Measurements from ENCODE around the gene C10orf120.

The C10orf120 gene

DNA sequence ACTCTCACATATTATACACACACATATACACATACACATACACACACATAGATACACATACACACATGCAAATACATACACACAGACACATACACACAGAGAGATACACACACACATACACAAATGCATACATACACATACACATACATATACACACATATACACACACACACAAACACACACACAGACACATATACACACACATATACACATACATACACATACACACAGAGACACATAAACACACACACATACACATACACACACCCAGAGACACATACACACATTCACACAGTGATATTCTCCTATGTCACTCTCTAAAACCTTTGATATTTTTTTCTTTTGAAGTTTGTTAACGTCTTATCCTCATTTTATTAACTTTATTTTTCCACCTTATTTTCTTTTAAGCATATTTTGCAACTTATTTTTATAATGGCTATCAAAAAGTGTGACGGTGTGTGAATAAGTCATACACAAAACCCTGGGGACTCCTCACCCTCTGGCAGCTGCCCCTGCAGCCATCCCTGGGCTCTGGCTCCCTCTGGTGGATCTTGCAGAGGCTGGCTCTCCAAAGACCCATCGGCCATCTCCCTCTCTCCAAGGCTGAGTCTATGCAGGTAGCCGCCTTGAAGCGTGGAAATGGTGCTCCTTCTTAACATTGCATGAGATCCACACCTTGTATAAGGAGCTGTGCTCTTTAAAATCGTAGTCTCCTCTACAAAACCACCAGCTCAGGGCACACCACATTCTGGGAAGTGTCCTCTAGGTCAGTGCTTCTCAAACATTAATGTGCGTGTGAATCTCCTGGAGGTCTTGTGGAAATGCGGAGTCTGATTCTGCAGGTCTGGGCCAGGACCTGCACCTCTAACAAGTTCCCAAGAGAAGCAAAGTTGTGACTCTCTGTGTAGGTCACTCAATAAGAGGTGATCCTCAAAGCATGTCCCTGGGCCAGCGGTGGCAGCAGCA, 4.1 kb upstream of the C10orf120 start:
- DNase-seq (ENCODE audit: low spot score), result peak; percentile 62

GRCh38 chr10:122702275-122702674, 2.6 kb upstream of the C10orf120 start:
- DNase-seq (ENCODE audit: low spot score), result no peak

- no peak for DNase-seq (ENCODE audit: low spot score)
These were observed 2.0 kb upstream of the C10orf120 start for GRCh38 chr10:122701652-122702051.

- DNase-seq (ENCODE audit: low spot score), result no peak
These were observed 3.0 kb downstream of the C10orf120 start for GRCh38 chr10:122696687-122697086.

GRCh38 chr10:122692744-122693143, 6.9 kb downstream of the C10orf120 start:
- no peak for DNase-seq (ENCODE audit: low spot score)

DNA sequence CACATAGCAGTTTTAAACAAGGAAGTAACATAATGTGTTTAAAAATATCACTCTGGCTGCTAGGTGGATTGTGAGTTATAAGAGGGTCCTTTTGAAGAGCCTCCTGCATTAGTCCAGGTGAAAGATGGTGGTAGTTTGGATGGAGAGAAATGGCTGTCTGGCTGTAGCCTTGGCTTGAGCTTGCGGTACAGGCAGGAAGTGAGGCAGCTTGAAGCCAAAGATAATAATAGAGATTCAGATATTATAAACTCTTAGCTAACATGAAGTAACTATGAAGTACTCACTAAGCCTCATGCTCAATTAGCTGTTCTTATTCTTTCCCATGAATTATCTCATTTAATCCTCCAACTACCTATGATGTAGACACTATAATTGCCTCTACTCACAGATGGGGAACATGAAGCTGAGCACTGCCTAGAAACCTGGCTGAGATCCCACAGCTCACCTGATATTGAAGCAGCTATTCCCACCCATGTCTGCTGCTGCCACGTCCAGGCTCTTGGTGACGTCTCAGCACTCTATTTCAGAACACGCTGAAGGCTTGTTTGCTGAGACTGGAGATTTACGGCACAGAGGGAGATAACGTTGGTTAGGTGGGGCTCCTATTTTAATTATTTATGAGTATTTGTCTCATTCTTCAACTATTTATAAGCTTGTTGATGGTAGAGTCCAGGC, 10.4 kb downstream of the C10orf120 start:
- DNase-seq (ENCODE audit: low spot score), result no peak

DNA sequence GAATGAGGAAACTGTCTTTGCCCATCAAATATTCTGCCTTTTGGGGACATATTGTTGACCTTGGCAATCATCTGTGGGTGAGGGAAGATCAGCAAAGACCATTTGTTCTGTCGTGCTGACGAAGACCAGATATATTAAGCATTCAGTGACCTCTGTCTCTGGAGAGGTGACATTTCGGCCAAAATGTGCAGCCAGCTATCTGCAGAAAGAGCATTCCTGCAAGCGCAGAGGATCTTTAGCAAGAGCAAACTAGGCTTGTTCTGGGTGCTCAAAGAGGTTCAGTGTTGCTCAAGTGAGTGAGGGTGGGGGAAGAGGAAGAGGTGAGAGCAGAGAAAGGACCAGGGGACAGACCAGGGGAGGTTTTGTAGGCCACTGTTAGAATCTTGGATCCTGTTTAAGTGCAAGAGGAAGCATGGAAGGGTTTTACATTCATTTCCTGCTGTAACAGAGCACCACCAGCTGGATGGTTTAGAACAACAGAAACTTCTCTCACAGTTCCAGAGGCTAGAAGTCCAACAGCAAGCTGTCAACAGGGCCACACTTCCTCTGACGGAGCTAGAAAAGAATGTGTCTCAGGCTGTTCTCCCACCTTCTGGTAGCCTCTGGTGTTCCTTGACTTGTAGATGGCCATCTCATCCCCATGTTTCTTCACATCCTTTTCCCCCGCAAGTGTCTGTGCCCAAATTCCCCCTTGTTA, 11.2 kb downstream of the C10orf120 start:
- DNase-seq (ENCODE audit: low spot score), result no peak

GRCh38 chr10:122682522-122682921, 17.1 kb downstream of the C10orf120 start:
- no peak for DNase-seq (ENCODE audit: low spot score)

DNA sequence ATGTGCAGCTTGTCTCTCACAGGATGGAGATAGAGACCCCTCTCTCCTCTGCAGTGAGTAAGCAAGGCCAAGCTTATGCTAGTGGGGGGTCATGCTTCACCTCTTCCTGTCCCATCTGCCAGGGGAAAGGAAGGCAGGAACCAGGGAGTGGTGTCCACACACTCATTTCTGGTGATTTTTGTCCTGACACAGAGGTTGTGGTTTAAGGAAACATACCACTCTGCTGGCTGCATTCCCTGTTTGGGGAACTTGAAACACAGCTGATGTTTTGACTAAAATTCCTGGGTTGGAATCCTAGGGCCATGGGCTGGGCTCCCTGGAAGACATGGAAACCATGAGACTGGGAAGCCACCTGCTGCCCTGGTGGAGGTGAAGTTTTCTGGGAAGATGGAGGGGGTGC, 21.4 kb downstream of the C10orf120 start:
- no peak for DNase-seq (ENCODE audit: low spot score)

- DNase-seq (ENCODE audit: low spot score), result no peak
These were observed 24.4 kb downstream of the C10orf120 start for GRCh38 chr10:122675278-122675677.

DNA sequence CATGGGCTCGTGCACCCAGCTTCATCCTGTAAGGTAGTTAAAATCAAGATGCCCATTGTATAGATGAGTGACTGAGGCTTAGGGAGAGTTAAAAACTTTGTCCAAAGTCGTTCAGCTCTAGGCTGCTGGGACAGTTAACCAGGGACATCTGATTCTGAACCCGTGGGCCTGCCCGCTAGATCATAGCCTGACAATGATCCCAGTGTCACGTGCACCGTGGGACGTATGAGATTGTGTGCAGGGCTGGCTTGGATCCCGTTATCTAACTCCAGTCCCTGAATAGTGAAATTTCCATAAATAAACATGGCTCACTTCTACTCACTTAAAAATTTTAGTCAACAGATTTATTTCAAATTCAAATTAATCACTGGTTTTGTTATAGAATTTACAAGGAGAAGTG, 24.9 kb downstream of the C10orf120 start:
- no peak for DNase-seq (ENCODE audit: low spot score)

GRCh38 chr10:122673731-122674130, 25.9 kb downstream of the C10orf120 start:
- no peak for DNase-seq (ENCODE audit: low spot score)

DNA sequence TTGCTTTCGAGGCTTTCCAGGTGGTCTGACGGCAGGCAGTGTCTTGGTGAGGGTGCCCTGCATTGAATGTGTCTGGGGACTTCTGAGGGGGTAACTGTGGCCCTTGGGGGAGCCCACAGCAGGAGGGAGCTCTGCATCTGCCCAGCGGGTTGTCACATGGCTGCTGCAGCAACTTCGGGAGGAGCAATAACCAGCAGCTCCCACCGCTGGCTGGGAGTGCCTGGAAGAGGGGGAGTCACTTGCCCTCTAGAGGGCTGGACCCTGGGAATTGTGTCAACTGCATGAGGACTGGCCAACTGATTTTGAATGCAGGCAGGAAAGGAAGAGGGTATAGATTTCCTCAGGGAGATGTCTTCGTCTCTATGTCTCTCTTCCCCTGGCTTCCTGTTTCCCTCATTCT, 26.4 kb downstream of the C10orf120 start:
- no peak for DNase-seq (ENCODE audit: low spot score)

GRCh38 chr10:122672655-122673054, 27.0 kb downstream of the C10orf120 start:
- no peak for DNase-seq (ENCODE audit: low spot score)

- DNase-seq (ENCODE audit: low spot score), result no peak
These were observed 28.3 kb downstream of the C10orf120 start for GRCh38 chr10:122671355-122671754.

DNA sequence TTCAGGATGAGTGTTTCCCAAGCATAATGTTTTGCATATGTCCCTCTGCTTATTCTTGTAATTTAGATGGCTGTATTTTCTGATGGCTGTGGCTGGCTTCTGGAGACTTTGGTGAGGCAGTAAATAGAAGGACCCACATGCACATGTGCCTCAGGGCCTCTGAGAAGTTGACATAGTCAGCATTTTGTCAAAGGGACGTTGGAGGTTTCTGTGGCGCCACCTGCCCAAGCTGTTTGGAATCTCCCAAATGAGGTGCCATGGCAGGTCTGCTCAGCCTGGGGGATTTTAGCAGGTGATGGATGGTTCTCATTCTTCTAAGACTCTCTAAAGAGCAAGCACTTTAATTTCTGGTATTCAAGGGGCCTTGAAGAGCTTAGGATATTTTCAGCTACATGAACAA, 29.8 kb downstream of the C10orf120 start:
- DNase-seq (ENCODE audit: low spot score), result no peak

DNA sequence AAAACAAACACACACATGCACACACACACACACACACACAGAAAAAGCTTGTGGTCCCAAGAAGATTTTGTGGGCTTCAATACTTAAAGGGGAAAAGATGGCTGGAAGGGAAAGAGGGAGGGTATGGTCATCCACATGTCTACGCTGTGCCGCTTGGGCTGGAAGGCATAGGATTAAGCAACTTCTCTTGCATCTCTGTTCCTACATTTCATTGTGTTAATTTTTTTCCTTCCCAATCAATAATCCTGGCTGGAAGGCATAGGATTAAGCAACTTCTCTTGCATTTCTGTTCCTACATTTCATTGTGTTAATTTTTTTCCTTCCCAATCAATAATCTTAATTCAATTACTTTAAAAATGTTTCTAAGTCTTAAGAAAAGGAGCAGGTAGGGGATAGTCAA, 30.6 kb downstream of the C10orf120 start:
- no peak for DNase-seq (ENCODE audit: low spot score)

DNA sequence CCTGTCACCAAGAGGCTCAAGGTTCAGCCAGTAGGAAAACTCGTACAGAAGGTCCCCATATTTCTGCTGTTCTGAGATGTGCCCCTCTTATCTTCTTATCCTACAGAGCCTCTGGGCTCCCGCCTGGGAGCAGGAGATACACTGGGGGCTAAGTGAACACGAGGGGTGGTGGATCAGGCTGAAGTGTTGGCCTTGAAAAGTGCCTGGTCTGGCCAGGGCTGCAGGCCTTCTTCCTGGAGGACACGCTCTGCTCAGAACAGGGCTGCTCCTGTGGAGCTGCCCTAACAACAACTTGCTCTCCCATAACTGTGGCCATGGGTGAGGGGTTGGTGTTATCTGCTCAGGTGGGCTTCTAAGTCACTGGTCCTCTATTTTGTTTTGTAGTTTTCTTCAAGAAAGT, 33.7 kb downstream of the C10orf120 start:
- DNase-seq (ENCODE audit: low spot score), result no peak

DNA sequence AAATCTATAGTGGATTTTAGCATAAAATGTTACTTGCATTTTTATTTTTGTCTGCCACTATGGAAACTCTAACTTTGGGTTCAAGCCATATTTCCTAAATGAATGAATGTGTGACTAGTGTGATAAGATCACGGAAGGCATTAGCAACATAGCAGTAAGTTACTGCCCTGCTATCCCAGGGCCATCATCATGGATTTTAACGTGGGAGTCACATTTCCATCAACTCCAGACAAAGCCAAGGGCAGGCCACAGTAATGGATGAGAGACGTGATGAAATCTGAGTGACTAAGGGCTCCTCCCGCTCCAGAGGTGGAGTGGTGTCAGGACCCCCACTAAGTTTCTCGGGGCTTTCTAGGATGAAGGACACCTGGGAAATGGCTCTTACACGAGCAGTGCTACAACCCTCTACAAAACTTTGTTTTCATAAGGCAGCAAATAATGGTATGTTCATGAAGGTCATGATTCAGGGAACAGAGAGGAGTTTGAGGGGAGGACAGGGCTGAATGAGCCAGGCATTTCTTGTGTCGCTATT, 34.3 kb downstream of the C10orf120 start:
- no peak for DNase-seq (ENCODE audit: low spot score)

GRCh38 chr10:122664501-122664900, 35.1 kb downstream of the C10orf120 start:
- DNase-seq (ENCODE audit: low spot score), result no peak

GRCh38 chr10:122663516-122664130, 36.0 kb downstream of the C10orf120 start:
- DNase-seq (ENCODE audit: low spot score), result no peak

DNA sequence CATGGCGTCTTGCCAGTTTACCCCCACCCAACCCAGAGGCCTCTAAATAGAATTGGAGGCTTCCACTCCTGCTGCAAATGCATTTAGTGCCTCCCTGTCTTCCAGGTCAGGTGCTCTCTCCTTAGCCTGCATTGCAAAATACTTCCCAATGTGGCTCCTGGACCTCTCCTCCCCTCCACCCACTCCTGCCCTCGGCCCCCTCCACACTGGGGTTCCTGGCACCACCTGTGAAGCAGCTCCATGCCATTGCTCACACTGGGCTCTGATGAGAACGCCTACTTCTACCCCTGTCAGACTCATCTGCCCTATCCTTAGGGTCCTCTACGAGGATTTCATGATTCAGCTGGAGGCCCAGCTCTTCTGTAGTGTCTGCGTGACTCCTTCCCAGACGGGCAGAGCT, 37.4 kb downstream of the C10orf120 start:
- no peak for DNase-seq (ENCODE audit: low spot score)

All from activated CD4-positive, alpha-beta T cell treated with anti-CD3 and anti-CD28 coated beads, Interleukin-2, Interleukin-4, amounts not matched to agents 100 ng/mL and 50 ng/mL, durations not matched to agents 16 hours and 8 hours (primary cell).